Limb (tissue), 2 donors: Measurements from ENCODE around the gene TRIP13.
A peak's percentile ranks its signal among the peaks of the same experiment; 100 is the strongest.
"Not testable (repeated sequence)": the region's sequence is repeated elsewhere in the genome, so short reads cannot be mapped to it uniquely, and the experiment has no call there.

ENCODE experiments used
- DNase-seq, 2 donors: peaks; one replicate each; pipeline ENCODE4 v3.0.0-alpha.2; 2016; ENCODE audit errors: extremely low spot score in 2 of 2

TRIP13 gene, protein sequence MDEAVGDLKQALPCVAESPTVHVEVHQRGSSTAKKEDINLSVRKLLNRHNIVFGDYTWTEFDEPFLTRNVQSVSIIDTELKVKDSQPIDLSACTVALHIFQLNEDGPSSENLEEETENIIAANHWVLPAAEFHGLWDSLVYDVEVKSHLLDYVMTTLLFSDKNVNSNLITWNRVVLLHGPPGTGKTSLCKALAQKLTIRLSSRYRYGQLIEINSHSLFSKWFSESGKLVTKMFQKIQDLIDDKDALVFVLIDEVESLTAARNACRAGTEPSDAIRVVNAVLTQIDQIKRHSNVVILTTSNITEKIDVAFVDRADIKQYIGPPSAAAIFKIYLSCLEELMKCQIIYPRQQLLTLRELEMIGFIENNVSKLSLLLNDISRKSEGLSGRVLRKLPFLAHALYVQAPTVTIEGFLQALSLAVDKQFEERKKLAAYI

DNA sequence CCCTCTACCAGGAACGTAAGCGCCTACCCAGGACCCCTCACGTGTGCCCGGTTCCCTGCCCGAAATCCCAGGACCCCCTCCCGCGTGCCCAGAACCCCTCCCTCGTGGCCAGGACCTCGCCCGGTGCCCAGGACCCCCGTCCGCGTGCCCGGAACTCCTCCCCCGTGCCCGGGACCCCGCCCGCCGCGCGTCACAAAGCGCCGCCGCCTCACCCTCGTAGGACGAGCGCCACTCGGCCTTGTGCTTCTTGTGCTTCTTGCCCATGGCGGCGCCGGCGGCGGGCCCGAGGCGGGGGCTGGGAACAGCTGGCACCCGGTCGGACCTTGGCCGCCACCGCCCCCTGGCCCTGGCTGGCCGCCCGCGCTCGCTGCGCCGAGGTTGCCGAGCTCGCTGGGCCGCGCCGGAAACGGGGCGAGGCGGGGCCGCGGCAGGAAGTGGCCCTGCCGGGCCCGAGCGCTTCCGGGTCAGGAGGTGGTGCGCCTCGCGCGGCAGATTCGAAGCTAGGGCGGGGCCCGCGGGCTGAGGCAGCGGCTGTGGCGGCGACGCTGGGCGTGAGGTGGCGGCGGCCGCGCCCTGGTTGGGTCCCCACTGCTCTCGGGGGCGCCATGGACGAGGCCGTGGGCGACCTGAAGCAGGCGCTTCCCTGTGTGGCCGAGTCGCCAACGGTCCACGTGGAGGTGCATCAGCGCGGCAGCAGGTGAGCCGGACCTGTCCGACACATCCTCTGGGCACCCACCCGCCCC lies at the start of gene TRIP13, which contains the start of gene BRD9:
TSS of gene TRIP13 (plus strand) at position 491 of the 743 bp plus-strand sequence. CDS start at position 606, 115 bp downstream.
TSS of gene BRD9 (minus strand) at position 408 of the 743 bp plus-strand sequence. CDS start at position 264, 144 bp downstream.
- peak; percentile 75 to 92 for DNase-seq

DNA sequence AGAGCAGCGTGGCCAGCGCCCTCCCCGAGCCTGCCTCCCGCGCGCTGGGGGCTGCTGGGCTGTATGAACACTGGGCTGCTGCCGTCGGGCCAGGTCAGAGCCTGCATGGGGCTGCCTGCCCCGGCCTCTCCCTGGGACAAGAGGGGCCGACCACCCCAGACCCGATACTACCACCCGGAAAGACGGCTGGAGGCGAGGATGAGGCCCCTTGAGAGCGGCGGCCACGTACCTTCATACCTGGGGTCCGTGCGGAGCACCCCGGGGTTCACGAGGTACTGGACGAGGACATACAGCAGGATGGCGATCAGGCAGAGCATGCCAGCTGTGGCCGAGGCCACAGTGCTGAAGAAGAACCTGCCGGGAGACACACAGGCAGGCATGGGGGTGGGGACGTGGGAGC lies 49.3 kb upstream of the TRIP13 start:
- DNase-seq, result peak in 1 of 2 donors; percentile 21

DNA sequence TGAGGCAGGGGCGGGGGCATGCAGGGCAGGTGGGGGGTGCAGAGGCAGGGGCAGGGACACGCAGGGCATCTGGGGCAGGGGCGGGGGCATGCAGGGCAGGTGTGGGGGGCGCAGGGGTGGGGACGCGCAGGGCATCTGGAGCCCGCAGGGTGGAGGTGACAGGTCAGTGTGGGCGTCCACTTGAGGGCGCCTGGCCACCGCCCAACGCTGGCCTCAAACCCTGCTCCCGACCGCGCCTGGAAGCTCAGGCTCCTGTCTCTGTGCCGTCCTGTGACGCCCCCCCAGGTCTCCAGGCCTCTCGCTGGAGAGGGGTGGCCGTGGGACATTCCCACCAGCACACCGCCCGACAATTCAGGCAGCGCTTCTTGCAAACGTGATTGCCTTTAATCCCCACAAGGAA lies 48.8 kb upstream of the TRIP13 start:
- DNase-seq, result peak in 1 of 2 donors; percentile 13

DNA sequence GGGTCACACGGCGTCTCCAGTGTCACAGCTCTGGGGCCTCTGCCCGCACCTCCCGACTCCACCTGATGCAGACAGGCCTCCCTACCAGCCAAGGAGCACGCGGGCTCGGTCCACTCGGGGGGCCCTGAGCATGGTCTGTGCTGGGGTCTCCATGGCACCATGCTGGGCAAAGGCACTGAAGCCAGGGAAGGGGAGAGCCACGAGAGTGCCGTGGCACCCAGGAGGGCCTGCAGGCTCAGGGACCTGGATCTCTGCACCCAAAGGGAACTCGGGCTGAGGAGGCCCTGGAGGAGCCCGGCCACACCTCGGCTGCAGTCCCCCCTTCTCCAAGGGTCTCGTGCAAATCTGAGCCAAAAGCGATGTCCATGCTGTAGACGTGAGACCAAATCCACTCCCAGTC lies 48.3 kb upstream of the TRIP13 start:
- not testable (repeated sequence) for DNase-seq

DNA sequence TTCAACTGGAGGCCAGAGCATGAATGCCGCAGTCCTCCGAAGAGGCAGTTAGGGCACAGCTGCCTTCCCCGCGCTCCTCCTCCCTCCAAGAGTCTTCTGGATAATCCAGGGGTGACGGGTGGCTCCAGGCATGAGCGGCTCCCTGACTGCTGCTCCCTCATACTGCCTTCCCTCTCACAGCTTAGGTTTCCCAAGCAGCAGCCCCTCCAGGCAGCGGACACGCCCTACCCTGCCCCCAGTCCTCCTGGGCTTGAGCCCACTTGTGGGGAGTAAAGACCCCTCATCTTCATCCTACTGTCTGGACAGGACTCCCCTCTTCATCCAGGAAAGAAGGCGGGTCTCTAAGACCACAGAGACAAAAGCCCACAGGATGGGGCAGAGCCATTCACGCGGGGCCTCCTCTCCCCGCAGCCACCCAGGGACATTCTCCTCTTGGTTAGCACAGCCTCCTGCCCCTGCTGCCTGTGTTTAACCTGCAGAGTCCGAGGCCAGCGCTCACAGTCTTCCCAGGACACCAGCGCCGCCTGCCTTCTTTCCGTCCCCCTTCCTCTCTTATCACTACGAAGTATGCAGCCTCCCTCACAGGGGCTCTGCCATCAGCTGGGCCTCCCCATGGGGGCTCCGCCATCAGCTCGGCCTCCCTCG lies 47.5 kb upstream of the TRIP13 start:
- not testable (repeated sequence) for DNase-seq

DNA sequence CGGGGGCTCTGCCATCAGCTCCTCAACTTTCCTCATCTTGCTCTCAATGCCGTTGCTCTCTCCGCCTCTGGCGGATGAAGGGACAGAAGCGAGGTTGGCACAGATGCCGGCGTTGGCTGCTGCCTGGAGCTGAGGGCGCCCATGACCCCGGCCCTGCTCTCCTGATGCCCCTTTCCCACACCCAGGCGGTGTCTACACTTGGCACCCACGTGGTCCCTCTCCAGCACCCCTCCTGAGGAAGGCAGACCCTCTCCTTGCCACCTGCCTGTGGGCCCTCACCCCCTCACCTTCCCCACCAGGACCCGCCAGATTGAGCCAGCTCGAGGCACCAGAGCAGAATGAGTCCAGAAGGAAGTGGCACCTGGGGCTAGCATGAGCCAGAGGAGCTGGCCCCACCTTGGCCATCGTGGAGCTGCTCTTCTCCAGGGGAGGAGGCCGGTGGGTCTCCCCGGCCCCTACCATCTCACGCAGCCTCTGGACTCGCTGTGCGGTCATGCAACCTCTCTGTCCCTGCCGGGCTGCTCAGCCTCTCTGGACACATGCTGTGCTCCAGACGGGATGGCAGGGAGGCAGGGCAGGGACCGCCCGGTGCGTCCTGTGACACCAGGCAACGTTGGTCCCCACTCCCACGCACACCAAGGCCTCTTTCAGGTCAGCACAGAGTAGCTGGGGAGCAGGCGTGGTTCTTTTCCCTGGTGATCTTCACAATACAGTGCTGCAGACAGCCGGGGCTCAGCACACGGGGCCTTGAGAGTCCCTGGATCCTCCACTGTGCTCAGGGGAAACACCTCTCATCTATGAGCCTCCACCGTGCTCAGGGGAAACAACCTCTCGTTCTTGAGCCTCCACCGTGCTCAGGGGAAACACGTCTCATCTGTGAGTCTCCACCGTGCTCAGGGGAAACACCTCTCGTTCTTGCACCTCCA lies 46.7 kb upstream of the TRIP13 start:
- not testable (repeated sequence) for DNase-seq

DNA sequence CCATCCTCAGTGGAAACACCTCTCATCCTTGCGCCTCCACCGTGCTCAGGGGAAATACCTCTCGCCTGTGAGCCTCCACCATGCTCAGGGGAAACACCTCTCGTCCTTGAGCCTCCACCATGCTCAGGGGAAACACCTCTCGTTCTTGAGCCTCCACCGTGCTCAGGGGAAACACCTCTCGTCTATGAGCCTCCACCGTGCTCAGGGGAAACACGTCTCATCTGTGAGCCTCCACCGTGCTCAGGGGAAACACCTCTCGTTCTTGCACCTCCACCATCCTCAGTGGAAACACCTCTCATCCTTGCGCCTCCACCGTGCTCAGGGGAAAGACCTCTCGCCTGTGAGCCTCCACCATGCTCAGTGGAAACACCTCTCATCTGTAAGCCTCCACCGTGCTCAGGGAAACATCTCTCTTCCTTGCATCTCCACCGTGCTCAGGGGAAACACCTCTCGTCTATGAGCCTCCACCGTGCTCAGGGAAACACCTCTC lies 46.0 kb upstream of the TRIP13 start:
- DNase-seq, result not testable (repeated sequence)

DNA sequence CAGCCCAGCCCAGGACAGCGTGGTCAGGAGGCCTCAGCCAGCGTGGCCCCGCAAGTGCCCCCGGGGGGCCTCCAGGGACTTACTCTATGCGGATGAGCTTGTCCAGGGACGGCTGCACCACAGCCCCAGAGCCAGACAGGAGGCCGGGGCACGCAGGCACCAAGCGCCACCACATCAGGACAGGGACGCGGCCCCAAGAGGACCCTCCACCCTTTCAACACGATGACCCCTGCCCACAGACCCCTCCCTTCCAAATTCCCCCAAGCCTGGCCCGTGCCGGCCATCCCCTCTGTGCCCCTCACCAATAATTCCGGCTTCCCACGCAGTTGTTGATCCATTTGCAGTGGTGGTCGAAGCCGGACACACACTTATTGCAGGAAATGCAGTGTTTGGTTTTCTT lies 45.5 kb upstream of the TRIP13 start:
- DNase-seq, result not testable (repeated sequence)

DNA sequence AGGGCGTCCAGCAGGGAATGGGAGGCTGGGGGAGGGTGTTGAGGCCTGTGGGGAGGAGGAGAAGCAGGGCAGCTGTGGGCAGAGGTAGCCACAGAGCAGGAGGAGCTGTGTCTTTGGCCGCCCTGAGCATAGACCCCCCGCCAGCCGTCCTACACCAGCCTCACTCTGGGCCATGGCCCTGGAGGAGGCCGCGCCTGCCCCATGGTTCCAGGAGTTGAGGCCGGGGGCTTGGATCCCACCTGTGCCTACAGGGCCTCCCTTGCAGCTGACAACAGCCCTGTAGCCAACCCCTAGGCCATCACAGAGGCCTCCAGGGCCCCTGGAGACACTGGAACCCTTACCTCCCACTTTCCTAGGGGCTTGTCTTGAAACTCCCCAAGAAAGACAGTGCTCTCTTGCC lies 44.9 kb upstream of the TRIP13 start:
- DNase-seq, result not testable (repeated sequence)

DNA sequence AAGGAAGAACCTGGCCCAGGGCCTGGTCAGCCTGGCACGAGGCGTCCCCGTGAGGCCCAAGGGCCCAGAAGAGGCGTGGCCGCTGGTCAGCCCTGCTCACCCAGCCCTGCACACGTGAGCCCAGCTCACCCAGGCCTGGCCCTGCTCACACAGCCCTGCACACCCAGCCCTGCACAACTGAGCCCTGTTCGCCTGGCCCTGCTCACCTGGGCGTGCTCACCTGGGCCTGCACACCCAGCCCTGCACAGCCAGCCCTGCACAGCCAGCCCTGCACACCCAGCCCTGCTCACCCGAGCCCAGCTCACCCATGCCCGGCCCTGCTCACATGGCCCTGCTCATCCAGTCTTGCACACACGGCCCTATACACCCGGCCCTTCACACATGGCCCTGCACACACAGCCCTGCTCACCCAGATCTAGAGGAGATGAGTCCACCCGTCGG lies 44.0 kb upstream of the TRIP13 start:
- no peak for DNase-seq

DNA sequence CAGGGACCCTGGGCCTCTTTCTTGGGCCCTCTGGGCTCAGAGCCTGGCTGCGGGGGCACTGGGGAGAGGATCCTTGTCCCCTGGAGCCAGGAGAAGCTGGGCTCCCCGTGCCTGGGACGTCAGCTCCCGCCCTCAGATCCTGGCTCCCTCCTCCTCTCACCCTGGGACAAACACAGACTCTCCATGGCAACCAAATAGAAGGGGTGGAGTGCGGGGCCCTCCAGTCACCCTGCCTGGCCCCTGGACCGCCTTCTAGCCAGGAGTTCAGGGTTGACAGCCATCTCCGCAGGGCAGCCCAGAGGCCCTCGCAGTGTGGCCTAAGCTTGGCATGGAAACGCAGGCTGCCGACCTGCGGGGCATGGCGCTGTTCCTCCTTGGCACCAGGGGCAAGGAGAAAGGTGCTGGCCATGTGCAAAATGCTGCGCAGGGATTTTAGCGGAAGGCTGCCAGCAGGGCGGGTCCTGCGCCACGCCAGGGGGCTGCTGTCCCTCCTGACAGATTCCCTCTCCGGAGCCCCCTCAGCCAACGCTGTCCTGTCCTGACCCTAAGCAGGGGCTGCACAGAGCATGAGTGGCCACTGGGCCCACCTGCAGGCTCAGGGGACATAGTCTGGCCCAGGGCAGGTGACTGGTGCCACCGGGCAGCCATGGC lies 42.9 kb upstream of the TRIP13 start:
- DNase-seq, result peak; percentile 66 to 68

DNA sequence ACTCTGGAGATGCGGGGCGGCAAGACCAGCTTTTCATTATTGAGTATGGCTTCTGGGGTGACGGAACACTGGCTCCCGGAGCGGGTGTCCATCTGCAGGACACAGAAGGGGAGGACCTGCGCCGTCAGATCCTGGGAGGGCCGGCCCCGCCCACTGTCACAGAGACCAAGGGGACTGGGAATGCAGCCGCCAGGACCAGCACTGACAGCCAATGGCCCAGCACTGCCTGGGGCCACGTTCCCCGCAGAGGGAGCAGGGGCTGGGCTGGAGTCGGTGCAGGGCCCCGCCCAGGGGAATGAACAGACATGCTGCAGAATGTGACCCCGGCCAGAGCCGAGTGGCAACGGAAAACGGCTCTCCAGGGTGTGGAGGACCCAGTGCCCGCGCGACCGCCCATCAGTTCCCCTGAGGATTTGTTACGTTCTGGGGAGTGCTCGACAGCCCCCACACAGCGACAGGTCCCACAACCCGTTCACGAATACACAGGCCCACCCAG lies 42.1 kb upstream of the TRIP13 start, which contains the start of gene ZDHHC11:
TSS of gene ZDHHC11 (minus strand) at position 476 of the 496 bp plus-strand sequence. CDS start at position 92, 384 bp downstream.
- peak in 1 of 2 donors; percentile 42 for DNase-seq

DNA sequence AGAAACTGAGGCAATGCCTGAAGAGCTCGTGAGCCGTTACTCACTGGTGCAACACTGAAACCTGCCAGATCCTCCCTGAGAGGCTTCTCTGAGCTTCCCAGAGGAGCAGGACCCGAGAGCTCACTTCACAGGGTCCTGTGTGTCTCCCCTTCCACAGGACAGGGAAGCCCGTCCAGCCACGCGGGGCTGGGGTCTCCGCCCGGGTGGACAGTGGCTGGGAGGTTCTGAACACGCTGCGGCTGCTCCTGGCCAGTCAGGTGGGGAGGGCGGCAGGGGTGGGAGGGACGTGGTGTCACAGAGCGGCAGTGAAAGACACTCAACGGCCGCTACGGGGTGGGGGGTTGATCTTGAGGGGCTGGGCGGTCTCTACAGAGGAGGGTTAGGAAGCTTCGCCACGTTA lies 41.6 kb upstream of the TRIP13 start:
- DNase-seq, result peak in 1 of 2 donors; percentile 29

DNA sequence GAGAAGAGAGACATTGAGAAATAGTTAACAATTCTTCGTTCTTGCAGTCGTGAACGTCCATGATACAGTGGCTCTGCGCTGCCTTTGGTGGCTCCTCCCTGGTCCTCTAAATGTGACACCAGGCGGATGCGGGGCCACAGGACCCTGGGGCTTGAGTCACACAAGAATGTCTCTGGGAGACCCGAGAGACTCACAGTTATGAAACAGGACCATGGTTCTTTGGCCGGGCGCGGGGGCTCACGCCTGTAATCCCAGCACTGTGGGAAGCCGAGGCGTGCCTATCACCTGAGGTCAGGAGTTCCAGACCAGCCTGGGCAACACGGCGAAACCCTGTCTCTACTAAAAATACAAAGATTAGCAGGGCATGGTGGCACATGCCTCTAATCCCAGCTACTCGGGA lies 41.1 kb upstream of the TRIP13 start:
- DNase-seq, result no peak

DNA sequence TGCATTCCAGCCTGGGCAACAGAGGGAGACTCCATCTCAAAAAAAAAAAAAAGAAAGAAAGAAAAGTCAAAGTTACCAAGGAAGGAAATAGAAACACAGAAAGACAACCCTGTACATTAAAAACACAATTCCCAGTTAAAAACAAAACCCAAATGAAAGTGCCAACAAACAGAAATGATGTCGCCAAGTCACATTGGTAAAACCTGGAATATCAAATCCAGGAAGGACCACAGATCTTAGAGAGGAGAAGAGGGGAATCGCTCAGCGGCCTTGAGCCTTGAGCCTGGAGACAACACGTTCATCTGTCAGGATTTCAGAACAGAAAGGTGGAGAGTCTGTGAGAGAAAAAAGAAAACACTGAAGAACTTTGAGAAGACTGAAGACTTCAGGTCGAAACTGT lies 40.7 kb upstream of the TRIP13 start:
- no peak for DNase-seq

DNA sequence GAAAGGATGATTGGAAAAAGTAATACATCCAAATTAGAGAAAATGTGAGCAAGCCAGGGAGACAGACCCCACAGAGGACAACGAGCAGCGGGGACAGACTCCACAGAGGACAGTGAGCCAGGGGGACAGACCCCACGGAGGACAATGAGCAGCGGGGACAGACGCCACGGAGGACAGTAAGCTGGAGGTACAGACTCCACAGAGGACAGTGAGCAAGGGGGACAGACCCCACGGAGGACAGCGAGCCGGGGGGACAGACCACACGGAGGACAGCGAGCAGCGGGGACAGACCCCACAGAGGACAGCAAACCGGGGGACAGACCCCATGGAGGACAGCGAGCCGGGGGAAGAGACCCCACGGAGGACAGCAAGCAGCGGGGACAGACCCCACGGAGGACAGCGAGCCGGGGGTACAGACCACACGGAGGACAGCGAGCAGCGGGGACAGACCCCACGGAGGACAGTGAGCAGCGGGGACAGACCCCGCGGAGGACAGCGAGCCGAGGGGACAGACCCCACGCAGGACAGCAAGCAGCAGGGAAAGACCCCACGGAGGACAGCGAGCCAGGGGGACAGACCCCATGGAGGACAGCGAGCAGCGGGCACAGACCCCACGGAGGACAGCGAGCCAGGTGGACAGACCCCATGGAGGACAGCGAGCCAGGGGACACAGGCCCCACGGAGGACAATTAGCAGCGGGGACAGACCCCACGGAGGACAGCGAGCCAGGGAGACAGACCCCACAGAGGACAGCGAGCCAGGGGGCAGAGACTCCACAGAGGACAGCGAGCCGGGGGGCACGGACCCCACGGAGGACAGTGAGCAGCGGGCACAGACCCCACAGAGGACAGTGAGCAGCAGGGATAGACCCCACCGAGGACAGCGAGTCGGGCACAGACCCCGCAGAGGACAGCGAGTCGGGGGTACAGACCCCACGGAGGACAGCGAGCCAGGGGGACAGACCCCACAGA lies 40.0 kb upstream of the TRIP13 start:
- DNase-seq, result peak in 1 of 2 donors; percentile 27

DNA sequence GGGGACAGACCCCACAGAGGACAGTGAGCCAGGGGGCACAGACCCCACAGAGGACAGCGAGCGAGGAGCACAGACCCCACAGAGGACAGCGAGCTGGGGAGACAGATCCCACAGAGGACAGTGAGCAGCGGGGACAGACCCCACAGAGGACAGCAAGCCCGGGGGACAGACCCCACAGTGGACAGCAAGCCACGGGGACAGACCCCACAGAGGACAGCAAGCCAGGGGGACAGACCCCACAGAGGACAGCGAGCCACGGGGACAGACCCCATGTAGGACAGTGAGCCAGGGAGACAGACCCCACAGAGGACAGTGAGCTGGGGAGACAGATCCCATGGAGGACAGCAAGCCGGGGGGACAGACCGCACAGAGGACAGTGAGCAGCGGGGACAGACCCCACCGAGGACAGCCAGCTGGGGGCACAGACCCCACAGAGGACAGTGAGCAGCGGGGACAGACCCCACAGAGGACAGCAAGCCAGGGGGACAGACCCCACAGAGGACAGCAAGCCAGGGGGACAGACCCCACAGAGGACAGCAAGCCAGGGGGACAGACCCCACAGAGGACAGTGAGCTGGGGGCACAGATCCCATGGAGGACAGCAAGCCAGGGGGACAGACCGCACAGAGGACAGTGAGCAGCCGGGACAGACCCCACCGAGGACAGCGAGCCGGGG lies 39.1 kb upstream of the TRIP13 start:
- DNase-seq, result not testable (repeated sequence)

DNA sequence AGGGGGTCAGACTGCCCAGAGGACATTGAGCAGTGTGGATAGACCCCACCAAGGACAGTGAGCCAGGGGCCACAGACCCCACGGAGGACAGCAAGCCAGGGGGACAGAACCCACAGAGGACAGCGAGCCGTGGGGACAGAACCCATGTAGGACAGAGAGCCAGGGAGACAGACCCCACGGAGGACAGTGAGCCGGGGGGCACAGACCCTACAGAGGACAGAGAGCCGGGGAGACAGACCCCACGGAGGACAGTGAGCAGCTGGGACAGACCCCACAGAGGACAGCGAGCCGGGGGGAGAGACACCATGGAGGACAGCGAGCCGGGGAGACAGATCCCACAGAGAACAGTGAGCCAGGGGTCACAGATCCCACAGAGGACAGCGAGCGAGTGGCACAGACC lies 38.5 kb upstream of the TRIP13 start:
- DNase-seq, result no peak
